HepG2 (cell line): ENCODE measurements around the gene CR2. TPM values are rescaled to one million over a fixed set of nuclear protein-coding genes. Genes with fewer than 3 reads are reported as not detected.

Experiments used
- ATAC-seq: fragments of 200-7000 bp; cut with Tn5 transposase; 3 replicates; pipeline ENCODE4 v1.9.1; 2020; ENCODE audit warnings: mild to moderate bottlenecking, moderate library complexity
- BruUV-seq: library from RNA; stranded (reverse); fragments of 400-500 nt; replicated peaks from 2 replicates; lab custom pipeline; 2021; lab: Mats Ljungman, UMichigan
- CTCF ChIA-PET: fragments of 300-600 bp; formaldehyde crosslinking; extraction: SDS; loops from one replicate; lab custom pipeline; 2021; ENCODE audit warnings: low total read pairs, inconsistent platforms, low intra/inter-chr PET ratio; lab: Yijun Ruan, JAX
- POLR2A ChIA-PET: fragments of 350-600 bp; sonication (Branson Sonifier 250); formaldehyde crosslinking; loops from one replicate; lab custom pipeline; 2020; ENCODE audit warnings: antibody characterized with exemption, inconsistent platforms; lab: Yijun Ruan, JAX
- DNase-seq: peaks from one replicate; pipeline ENCODE4 v3.0.0-alpha.2; 2015; ENCODE audit warnings: low spot score
- FAIRE-seq: peaks from 3 replicates; lab custom pipeline; 2011; peaks lifted over from hg19 to GRCh38; lab: Jason Lieb, UNC
- H2AFZ ChIP-seq: one replicate; pipeline ENCODE4 v1.6.1; 2011; ENCODE audit warnings: low read length, inconsistent platforms
- H3K27ac ChIP-seq: fragments of 300-600 bp; 3 replicates; pipeline ENCODE4 v1.8.0; 2011; ENCODE audit warnings: mixed run types, mild to moderate bottlenecking, mixed read lengths, low read length, inconsistent platforms; ENCODE audit not compliant: insufficient read depth; ENCODE audit errors: extremely low read length
- H3K27me3 ChIP-seq, 2 experiments: fragments of 200-600 bp in 1 of 2; 2 replicates in 1 of 2; 3 replicates in 1 of 2; pipeline versions ENCODE4 v1.6.0 to v1.8.0; 2011; ENCODE audit warnings: low read length in 2 of 2, mild to moderate bottlenecking in 2 of 2, moderate library complexity in 2 of 2, inconsistent platforms in 1 of 2; ENCODE audit not compliant: insufficient read depth in 2 of 2, control insufficient read depth in 1 of 2
- H3K36me3 ChIP-seq, 2 experiments: fragments of 200-600 bp in 1 of 2; replicated peaks in 1 of 2; 2 replicates in 1 of 2; 3 replicates in 1 of 2; pipeline versions ENCODE4 v1.5.1 to v1.8.0; 2011; ENCODE audit warnings: low read length in 2 of 2, inconsistent platforms in 1 of 2; ENCODE audit not compliant: insufficient read depth in 2 of 2, control insufficient read depth in 1 of 2
- H3K4me1 ChIP-seq: 2 replicates; pipeline ENCODE4 v1.5.1; 2012; ENCODE audit warnings: low read length, inconsistent platforms; ENCODE audit not compliant: insufficient read depth
- H3K4me2 ChIP-seq: 2 replicates; pipeline ENCODE4 v1.6.0; 2011; ENCODE audit warnings: low read depth, low read length, inconsistent platforms
- H3K4me3 ChIP-seq, 3 experiments: fragments of 200-600 bp in 1 of 3; sonication (generic), shearing (Covaris generic) in 1 of 3; replicated peaks in 1 of 3; 2 replicates each; pipeline ENCODE4 v1.5.1; 2011 to 2016; ENCODE audit warnings: low read length in 3 of 3, inconsistent platforms in 2 of 3, low read depth in 2 of 3, mild to moderate bottlenecking in 2 of 3, control low read depth in 1 of 3, mixed read lengths in 1 of 3; ENCODE audit not compliant: insufficient read depth in 1 of 3
- H3K79me2 ChIP-seq: one replicate; pipeline ENCODE4 v1.6.1; 2011; ENCODE audit warnings: low read length, inconsistent platforms; ENCODE audit not compliant: insufficient read depth
- H3K9ac ChIP-seq: 2 replicates; pipeline ENCODE4 v1.6.0; 2011; ENCODE audit warnings: mild to moderate bottlenecking, low read depth, low read length, inconsistent platforms; ENCODE audit not compliant: insufficient read depth
- H3K9me3 ChIP-seq: 2 replicates; pipeline ENCODE4 v1.5.1; 2012; ENCODE audit warnings: mild to moderate bottlenecking, low read length
- H4K20me1 ChIP-seq: 2 replicates; pipeline ENCODE4 v1.6.0; 2011; ENCODE audit warnings: inconsistent platforms, mild to moderate bottlenecking, low read length, moderate library complexity; ENCODE audit not compliant: insufficient read depth
- CTCF ChIP-seq: sonication (generic); formaldehyde crosslinking; IDR thresholded peaks from 2 replicates; pipeline ENCODE4 v1.5.0; 2020; ENCODE audit warnings: mild to moderate bottlenecking, missing genetic modification reagents, moderate library complexity
- KDM2A ChIP-seq: sonication (generic); formaldehyde crosslinking; IDR thresholded peaks from 2 replicates; pipeline ENCODE4 v1.4.0; 2020; ENCODE audit warnings: low read depth, missing genetic modification reagents, borderline replicate concordance
- MIXL1 ChIP-seq: IDR thresholded peaks from 2 replicates; pipeline ENCODE4 v1.6.1; 2016
- RAD21 ChIP-seq: fragments of 450-650 bp; formaldehyde crosslinking; IDR thresholded peaks from 2 replicates; pipeline ENCODE4 v1.5.0; 2020; ENCODE audit warnings: mild to moderate bottlenecking
- SMC3 ChIP-seq: IDR thresholded peaks from 2 replicates; pipeline ENCODE4 v1.6.1; 2011; ENCODE audit warnings: low read length, improper control_type of control experiment
- STAG1 ChIP-seq: sonication (generic); formaldehyde crosslinking; IDR thresholded peaks from 2 replicates; pipeline ENCODE4 v1.4.0; 2020; ENCODE audit warnings: missing genetic modification reagents
- ZNF607 ChIP-seq: sonication (generic); formaldehyde crosslinking; IDR thresholded peaks from 2 replicates; pipeline ENCODE4 v1.5.1; 2020; ENCODE audit warnings: missing genetic modification reagents, mild to moderate bottlenecking, borderline replicate concordance
- ZNF746 ChIP-seq: sonication (generic); formaldehyde crosslinking; IDR thresholded peaks from 2 replicates; pipeline ENCODE4 v1.8.0; 2022; ENCODE audit warnings: mild to moderate bottlenecking, missing genetic modification reagents
- ZNF772 ChIP-seq: sonication (generic); formaldehyde crosslinking; IDR thresholded peaks from 2 replicates; pipeline ENCODE4 v1.5.0; 2020; ENCODE audit warnings: mild to moderate bottlenecking, missing genetic modification reagents
- WGBS: methylation state at CpG from one replicate; pipeline ENCODE4 v1.1.6; 2017; ENCODE audit warnings: low lambda C conversion rate; 5-methylcytosine and 5-hydroxymethylcytosine counted together
- in situ Hi-C: cut with HindIII; loops from 2 replicates; pipeline ENCODE4 v1.10.0; 2017; ENCODE audit warnings: low pct_unique_long_range_greater_than_20kb; ENCODE audit not compliant: extremely low pct_ligation_motif_present
- intact Hi-C: fragments of 100-400 bp; cut with micrococcal nuclease; formaldehyde crosslinking; loops from one replicate; pipeline ENCODE4 v1.10.0; 2022; ENCODE audit not compliant: unreplicated experiment
- polyA plus RNA-seq, 8 experiments: library from polyadenylated mRNA; depleted of rRNA in 3 of 8; stranded (reverse) in 7 of 8; unstranded in 1 of 8; fragments of >200 nt; fragmentation: Illumina TruSeq in 4 of 8; extraction: Trizol in 4 of 8; gene quantifications; 2 replicates each; pipeline versions ENCODE4 v1.2.1 to v1.2.3, GENCODE V29; 2011 to 2016; ENCODE audit warnings: low read depth in 4 of 8, missing spikeins in 1 of 8, mixed read lengths in 1 of 8; ENCODE audit not compliant: insufficient read depth in 1 of 8
- total RNA-seq, 5 experiments: library from RNA; depleted of rRNA; stranded (reverse); fragments of >200 nt; fragmentation: Illumina TruSeq; extraction: Trizol; gene quantifications; 2 replicates each; pipeline ENCODE4 v1.2.3, GENCODE V29; 2016; ENCODE audit warnings: low read depth in 1 of 5

The CR2 gene
- total and polyA plus RNA-seq, 2 of the 13 experiments (the other 11 are each of a cell fraction or from before 2014, with no cell fraction given) = not detected

- H3K79me2 ChIP-seq = no peaks in the 10 kb centered on the region
- no peaks in the 10 kb centered on the region for H3K36me3 ChIP-seq
- POLR2A ChIA-PET = no interaction called here
- WGBS = 3% methylated on average over 4 of the region's 4 CpGs
- in situ Hi-C loops = no loop called here
- TF ChIP-seq ZNF746 (CRISPR knock-in tag) (no peak), ZNF772 (CRISPR knock-in tag) (no peak), CTCF (peak; percentile 83), SMC3 (peak; percentile 75), MIXL1 (CRISPR knock-in tag) (peak; percentile 35; the same call in 1 of the 2 replicates), KDM2A (CRISPR knock-in tag) (no peak), STAG1 (CRISPR knock-in tag) (peak; percentile 91), RAD21 (CRISPR knock-in tag) (peak; percentile 43; the same call in 1 of the 2 replicates), ZNF607 (CRISPR knock-in tag) (no peak)
- TF ChIP-seq, all 625 proteins: peak for 5
- no peak overlapping the region for H3K4me2 ChIP-seq
- intact Hi-C loops = loop anchor here (1.0 to 5.0 kb wide), 4 partner anchors 92 to 446 kb away; partner anchors contain the start of gene PFKFB2
- no peaks in the 10 kb centered on the region for H4K20me1 ChIP-seq
- ATAC-seq (peak; percentile 80), FAIRE-seq (peak; percentile 66), DNase-seq (peak; percentile 47)
- H3K4me3 ChIP-seq = no peak overlapping the region
- CTCF ChIA-PET = interaction anchor here (0.7 to 1.9 kb wide), 4 partner anchors 240 to 521 kb away, joined by 3 to 13 read pairs (median 3); partner anchors contain the start of gene YOD1
- peaks cover 4 to 31% of the 10 kb centered on the region in 2 experiments; a peak in 3 of 5 replicates for H3K27me3 ChIP-seq
- BruUV-seq = no TSS peak
- no peak overlapping the region for H3K27ac ChIP-seq
- H2AFZ ChIP-seq = no peak overlapping the region
- no peak overlapping the region for H3K9ac ChIP-seq
- H3K4me1 ChIP-seq = no peaks in the 10 kb centered on the region
- no peaks in the 10 kb centered on the region for H3K9me3 ChIP-seq
Measured at GRCh38 chr1:207499573-207499972, 45.4 kb downstream of the CR2 start.
